Endothelial cell (in vitro differentiated cells): Measurements from ENCODE around the gene EMCN. TPM values are rescaled to one million over a fixed set of nuclear protein-coding genes. Genes with fewer than 3 reads are reported as not detected.

ENCODE experiments used
- DNase-seq: peaks from one replicate; pipeline ENCODE4 v3.0.0; 2021; ENCODE audit warnings: low spot score
- H3K27ac Mint-ChIP-seq: one replicate; pipeline ENCODE4 v1.8.0; 2021; ENCODE audit warnings: mixed read lengths, inconsistent platforms; ENCODE audit not compliant: unreplicated experiment
- H3K27me3 Mint-ChIP-seq: one replicate; pipeline ENCODE4 v1.8.0; 2021; ENCODE audit warnings: mild to moderate bottlenecking, moderate library complexity, mixed read lengths, inconsistent platforms; ENCODE audit not compliant: unreplicated experiment
- H3K36me3 Mint-ChIP-seq: one replicate; pipeline ENCODE4 v1.8.0; 2021; ENCODE audit warnings: mild to moderate bottlenecking, low read depth, mixed read lengths, inconsistent platforms; ENCODE audit not compliant: unreplicated experiment
- H3K4me1 Mint-ChIP-seq: one replicate; pipeline ENCODE4 v1.8.0; 2021; ENCODE audit warnings: mild to moderate bottlenecking, mixed read lengths, inconsistent platforms; ENCODE audit not compliant: unreplicated experiment
- H3K4me3 Mint-ChIP-seq: one replicate; pipeline ENCODE4 v1.8.0; 2021; ENCODE audit warnings: mild to moderate bottlenecking, mixed read lengths, inconsistent platforms; ENCODE audit not compliant: unreplicated experiment
- H3K9me3 Mint-ChIP-seq: one replicate; pipeline ENCODE4 v1.8.0; 2021; ENCODE audit warnings: mixed read lengths, inconsistent platforms; ENCODE audit not compliant: unreplicated experiment
- CTCF ChIP-seq: fragments of 200-600 bp; sonication (generic); IDR thresholded peaks from one replicate; pipeline ENCODE4 v1.5.0; 2021; ENCODE audit warnings: antibody characterized with exemption; ENCODE audit not compliant: unreplicated experiment
- total RNA-seq: library from RNA; stranded (reverse); fragmentation: NEBNext Ultra II Directional; extraction: Animal tissue kit (Norgen Biotek cat#: 25700); gene quantifications from one replicate; pipeline ENCODE4 v1.2.1, GENCODE V29; 2021; ENCODE audit not compliant: unreplicated experiment

EMCN gene
- total RNA-seq, 1 donor from 2014 or later, result 70.4 TPM

GRCh38 chr4:100525686-100526085 lies 7.9 kb upstream of the EMCN start:
- Mint-ChIP-seq H3K4me1 (no peaks in the 10 kb centered on the region), H3K27me3 (no peaks in the 10 kb centered on the region), H3K27ac (no peak overlapping the region), H3K9me3 (no peaks in the 10 kb centered on the region), H3K4me3 (no peak overlapping the region), H3K36me3 (peaks cover 5% of the 10 kb centered on the region)
- TF ChIP-seq CTCF, result no peak
- DNase-seq, result no peak

- DNase-seq, result no peak
- H3K36me3 Mint-ChIP-seq, result no peaks in the 10 kb centered on the region
- peaks cover 41% of the 10 kb centered on the region for H3K4me1 Mint-ChIP-seq
- TF ChIP-seq CTCF, result no peak
- H3K27me3 Mint-ChIP-seq, result no peaks in the 10 kb centered on the region
- peak overlapping the region; percentile 25 for H3K27ac Mint-ChIP-seq
- no peak overlapping the region for H3K4me3 Mint-ChIP-seq
- H3K9me3 Mint-ChIP-seq, result no peaks in the 10 kb centered on the region
Observed at GRCh38 chr4:100519205-100519604, 1.4 kb upstream of the EMCN start.

- H3K9me3 Mint-ChIP-seq, result no peaks in the 10 kb centered on the region
- peaks cover 45% of the 10 kb centered on the region for H3K4me1 Mint-ChIP-seq
- no peak for TF ChIP-seq CTCF
- H3K36me3 Mint-ChIP-seq, result no peaks in the 10 kb centered on the region
- no peak for DNase-seq
- H3K4me3 Mint-ChIP-seq, result peak overlapping the region; percentile 85
- H3K27ac Mint-ChIP-seq, result peak overlapping the region; percentile 74
- H3K27me3 Mint-ChIP-seq, result no peaks in the 10 kb centered on the region
Observed at GRCh38 chr4:100516225-100516624, 1.6 kb downstream of the EMCN start.

GRCh38 chr4:100511896-100512295 lies 5.9 kb downstream of the EMCN start:
- peak; percentile 7 for DNase-seq
- Mint-ChIP-seq H3K4me3 (no peak overlapping the region), H3K9me3 (no peaks in the 10 kb centered on the region), H3K27me3 (no peaks in the 10 kb centered on the region), H3K27ac (peak overlapping the region; percentile 21), H3K36me3 (no peaks in the 10 kb centered on the region), H3K4me1 (peaks cover 30% of the 10 kb centered on the region)
- no peak for TF ChIP-seq CTCF

- Mint-ChIP-seq H3K27me3 (no peaks in the 10 kb centered on the region), H3K9me3 (no peaks in the 10 kb centered on the region), H3K36me3 (no peaks in the 10 kb centered on the region), H3K4me3 (no peak overlapping the region), H3K4me1 (peaks cover 22% of the 10 kb centered on the region), H3K27ac (no peak overlapping the region)
- TF ChIP-seq CTCF, result no peak
- DNase-seq, result no peak
Observed at GRCh38 chr4:100510551-100510950, 7.3 kb downstream of the EMCN start.
